CD14-positive monocyte (primary cell): ENCODE data around the gene CCDC149. TPM values are rescaled to one million over a fixed set of nuclear protein-coding genes. Genes with fewer than 3 reads are reported as not detected.
"Not testable (repeated sequence)": the region's sequence is repeated elsewhere in the genome, so short reads cannot be mapped to it uniquely, and the experiment has no call there.

Experiments
- DNase-seq, 3 donors: peaks; one replicate each; pipeline ENCODE4 v3.0.0-alpha.2; 2011 to 2022
- H2AFZ ChIP-seq: 2 replicates; pipeline ENCODE4 v1.6.0; 2012; ENCODE audit warnings: mild to moderate bottlenecking, low read depth, low read length, inconsistent platforms; ENCODE audit not compliant: insufficient read depth, poor library complexity, severe bottlenecking
- H3K27ac ChIP-seq, 2 donors: 1 replicate in 1 of 2; 2 replicates in 1 of 2; pipeline ENCODE4 v1.5.1; 2012 to 2013; ENCODE audit warnings: low read length in 2 of 2, control low read depth in 1 of 2, inconsistent platforms in 1 of 2, low read depth in 1 of 2, mild to moderate bottlenecking in 1 of 2
- H3K27me3 ChIP-seq, 2 donors: one replicate each; pipeline versions ENCODE4 v1.6.0 to v1.6.1; 2011 to 2013; ENCODE audit warnings: low read length in 2 of 2; ENCODE audit not compliant: control insufficient read depth in 2 of 2, insufficient read depth in 2 of 2
- H3K36me3 ChIP-seq, 2 donors: replicated peaks in 1 of 2; 1 replicate in 1 of 2; 2 replicates in 1 of 2; pipeline versions ENCODE4 v1.5.1 to v1.6.1; 2012 to 2013; ENCODE audit warnings: low read length in 2 of 2, control low read depth in 1 of 2, inconsistent platforms in 1 of 2, mild to moderate bottlenecking in 1 of 2; ENCODE audit not compliant: insufficient read depth in 2 of 2, control insufficient read depth in 1 of 2
- H3K4me1 ChIP-seq, 2 donors: 1 replicate in 1 of 2; 2 replicates in 1 of 2; pipeline versions ENCODE4 v1.5.1 to v1.6.1; 2012 to 2013; ENCODE audit warnings: low read length in 2 of 2, control low read depth in 1 of 2, inconsistent platforms in 1 of 2, mild to moderate bottlenecking in 1 of 2, moderate library complexity in 1 of 2; ENCODE audit not compliant: insufficient read depth in 2 of 2, control insufficient read depth in 1 of 2
- H3K4me2 ChIP-seq: replicated peaks from 2 replicates; pipeline ENCODE3; 2012; ENCODE audit warnings: low read length, moderate library complexity, mild to moderate bottlenecking; ENCODE audit not compliant: poor library complexity, severe bottlenecking; ENCODE audit errors: extremely low read depth
- H3K4me3 ChIP-seq, 3 experiments: fragments of 200-600 bp in 1 of 3; sonication (generic) in 1 of 3; replicated peaks in 1 of 3; 1 replicate in 2 of 3; 2 replicates in 1 of 3; pipeline ENCODE4 v1.5.1; 2011 to 2013; ENCODE audit warnings: low read length in 3 of 3, mild to moderate bottlenecking in 3 of 3, control low read depth in 2 of 3, low read depth in 2 of 3, inconsistent platforms in 1 of 3, moderate library complexity in 1 of 3
- H3K79me2 ChIP-seq: 2 replicates; pipeline ENCODE4 v1.6.0; 2012; ENCODE audit warnings: mild to moderate bottlenecking, control low read depth, inconsistent platforms, low read length, moderate library complexity; ENCODE audit not compliant: insufficient read depth
- H3K9ac ChIP-seq: 2 replicates; pipeline ENCODE4 v1.6.0; 2017; ENCODE audit warnings: low read length, mild to moderate bottlenecking; ENCODE audit not compliant: insufficient read depth, poor library complexity, severe bottlenecking
- H3K9me3 ChIP-seq, 2 donors: replicated peaks in 1 of 2; 1 replicate in 1 of 2; 2 replicates in 1 of 2; pipeline versions ENCODE4 v1.5.1 to v1.6.1; 2012 to 2013; ENCODE audit warnings: low read length in 2 of 2, control low read depth in 1 of 2; ENCODE audit not compliant: control insufficient read depth in 1 of 2, insufficient read depth in 1 of 2
- H4K20me1 ChIP-seq: 2 replicates; pipeline ENCODE4 v1.6.0; 2012; ENCODE audit warnings: mild to moderate bottlenecking, low read length, control low read depth, moderate library complexity; ENCODE audit not compliant: insufficient read depth
- H3K27ac Mint-ChIP-seq, 7 donors: one replicate each; pipeline ENCODE4 v1.8.0; 2020; ENCODE audit warnings: mild to moderate bottlenecking in 7 of 7, mixed read lengths in 7 of 7, moderate library complexity in 6 of 7, inconsistent platforms in 2 of 7
- H3K27me3 Mint-ChIP-seq, 3 donors: one replicate each; pipeline ENCODE4 v1.8.0; 2021 to 2022; ENCODE audit warnings: low read depth in 3 of 3, mild to moderate bottlenecking in 3 of 3, mixed read lengths in 3 of 3, moderate library complexity in 3 of 3, inconsistent platforms in 1 of 3
- H3K36me3 Mint-ChIP-seq, 2 donors: one replicate each; pipeline ENCODE4 v1.8.0; 2020; ENCODE audit warnings: mixed read lengths in 2 of 2, inconsistent platforms in 1 of 2, mild to moderate bottlenecking in 1 of 2
- H3K4me1 Mint-ChIP-seq: one replicate; pipeline ENCODE4 v1.8.0; 2020; ENCODE audit warnings: mild to moderate bottlenecking, mixed read lengths
- H3K4me3 Mint-ChIP-seq, 2 donors: one replicate each; pipeline ENCODE4 v1.8.0; 2020; ENCODE audit warnings: mild to moderate bottlenecking in 2 of 2, mixed read lengths in 2 of 2, moderate library complexity in 1 of 2
- H3K9me3 Mint-ChIP-seq, 7 donors: one replicate each; pipeline ENCODE4 v1.8.0; 2020 to 2022; ENCODE audit warnings: mixed read lengths in 7 of 7, mild to moderate bottlenecking in 6 of 7, moderate library complexity in 6 of 7, inconsistent platforms in 2 of 7
- WGBS: methylation state at CpG from one replicate; pipeline ENCODE4 v1.1.5; 2013; ENCODE audit warnings: missing lambda C conversion rate; ENCODE audit not compliant: insufficient coverage; 5-methylcytosine and 5-hydroxymethylcytosine counted together
- intact Hi-C, 2 donors: fragments of 100-400 bp; cut with micrococcal nuclease; formaldehyde crosslinking; loops; one replicate each; pipeline versions ENCODE4 v1.15.0 to v1.15.1; 2023
- polyA plus RNA-seq, 3 donors: library from polyadenylated mRNA; depleted of rRNA in 1 of 3; unstranded in 2 of 3; stranded (reverse) in 1 of 3; fragments of 300-500 nt in 2 of 3; fragments of >200 nt in 1 of 3; fragmentation: Illumina TruSeq in 2 of 3; gene quantifications; 1 replicate in 2 of 3; 2 replicates in 1 of 3; pipeline ENCODE4 v1.2.3, GENCODE V29; 2012 to 2021
- TF ChIP-seq, protein P1 (sequence below): fragments of 200-600 bp; IDR thresholded peaks from one replicate; pipeline ENCODE4 v1.8.0; 2022; ENCODE audit warnings: antibody characterized with exemption, mild to moderate bottlenecking

Gene CCDC149
- polyA plus RNA-seq, 3 donors, result 5.5 to 15.8 (median 14.9) TPM

DNA sequence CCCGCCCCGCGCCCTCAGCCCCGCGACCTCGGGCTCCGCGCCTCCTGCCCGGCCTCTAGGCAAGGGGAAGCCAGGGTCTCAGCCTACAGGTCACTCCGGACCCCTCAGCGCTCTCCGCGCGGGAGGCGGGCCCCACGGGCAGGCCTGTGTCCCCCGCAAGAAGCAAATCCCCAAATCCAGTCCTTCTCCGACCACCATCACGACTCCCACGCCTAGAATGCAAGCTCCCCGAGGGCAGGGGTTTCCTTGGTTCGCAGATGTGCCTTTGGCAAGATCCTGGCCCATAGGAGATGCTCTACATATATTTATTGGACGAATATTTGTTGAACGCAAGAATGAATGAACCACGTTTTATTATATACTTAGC lies 260 bp upstream of the CCDC149 start:
- TF ChIP-seq, protein P1, sequence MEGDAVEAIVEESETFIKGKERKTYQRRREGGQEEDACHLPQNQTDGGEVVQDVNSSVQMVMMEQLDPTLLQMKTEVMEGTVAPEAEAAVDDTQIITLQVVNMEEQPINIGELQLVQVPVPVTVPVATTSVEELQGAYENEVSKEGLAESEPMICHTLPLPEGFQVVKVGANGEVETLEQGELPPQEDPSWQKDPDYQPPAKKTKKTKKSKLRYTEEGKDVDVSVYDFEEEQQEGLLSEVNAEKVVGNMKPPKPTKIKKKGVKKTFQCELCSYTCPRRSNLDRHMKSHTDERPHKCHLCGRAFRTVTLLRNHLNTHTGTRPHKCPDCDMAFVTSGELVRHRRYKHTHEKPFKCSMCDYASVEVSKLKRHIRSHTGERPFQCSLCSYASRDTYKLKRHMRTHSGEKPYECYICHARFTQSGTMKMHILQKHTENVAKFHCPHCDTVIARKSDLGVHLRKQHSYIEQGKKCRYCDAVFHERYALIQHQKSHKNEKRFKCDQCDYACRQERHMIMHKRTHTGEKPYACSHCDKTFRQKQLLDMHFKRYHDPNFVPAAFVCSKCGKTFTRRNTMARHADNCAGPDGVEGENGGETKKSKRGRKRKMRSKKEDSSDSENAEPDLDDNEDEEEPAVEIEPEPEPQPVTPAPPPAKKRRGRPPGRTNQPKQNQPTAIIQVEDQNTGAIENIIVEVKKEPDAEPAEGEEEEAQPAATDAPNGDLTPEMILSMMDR, result no peak
- Histone ChIP-seq H3K27ac (peak overlapping the region; percentile 14 to 73), H3K4me3 (peak overlapping the region; percentile 49 to 87 (median 79)), H3K79me2 (no peaks in the 10 kb centered on the region), H3K4me2 (peak overlapping the region; percentile 85), H3K36me3 (peaks cover 17 to 28% of the 10 kb centered on the region in 2 donors), H3K9me3 (peaks cover 8 to 15% of the 10 kb centered on the region in 2 donors), H3K27me3 (no peaks in the 10 kb centered on the region), H2AFZ (peak overlapping the region; percentile 97), H4K20me1 (no peaks in the 10 kb centered on the region), H3K9ac (peak overlapping the region; percentile 65), H3K4me1 (peaks cover 19 to 20% of the 10 kb centered on the region in 2 donors)
- intact Hi-C loops, result loop anchor here (5.0 to 10.0 kb wide), 2 partner anchors 62 to 69 kb away; no protein-coding TSS in a partner anchor
- DNase-seq, result no peak
- Mint-ChIP-seq H3K4me3 (peak overlapping the region; percentile 86 to 89), H3K9me3 (peaks cover 7 to 22% (median 11%) of the 10 kb centered on the region in 7 donors), H3K36me3 (peaks cover 28 to 30% of the 10 kb centered on the region in 2 donors), H3K27ac (peak overlapping the region in 6 of 7 donors; percentile 62 to 93 (median 80)), H3K4me1 (peaks cover 25% of the 10 kb centered on the region), H3K27me3 (peaks cover 0 to 4% (median 2%) of the 10 kb centered on the region in 3 donors)
- WGBS, result 0% methylated on average over 17 of the region's 25 CpGs

DNA sequence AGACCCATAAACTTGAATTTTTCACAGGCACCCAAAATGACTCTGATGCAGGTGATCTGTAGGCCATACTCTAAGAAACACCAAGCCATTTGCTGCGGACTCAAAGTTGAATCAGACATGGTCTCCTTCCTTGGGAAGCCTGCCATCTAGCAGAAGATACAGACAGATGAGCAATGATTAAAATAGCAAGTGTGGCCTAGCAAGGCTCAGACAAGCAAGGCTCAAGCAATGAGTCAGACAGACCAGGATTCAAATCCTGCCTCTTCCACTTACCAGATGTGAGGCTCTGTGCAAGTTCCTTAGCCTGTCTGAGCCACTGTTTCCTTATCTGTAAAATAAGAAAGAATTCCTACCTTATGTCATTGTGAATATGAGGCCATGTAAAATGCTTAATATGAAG lies 2.3 kb downstream of the CCDC149 start:
- Histone ChIP-seq H3K4me1 (peaks cover 19 to 20% of the 10 kb centered on the region in 2 donors), H3K9me3 (peaks cover 8 to 15% of the 10 kb centered on the region in 2 donors), H3K79me2 (no peaks in the 10 kb centered on the region), H3K4me3 (no peak overlapping the region), H4K20me1 (no peaks in the 10 kb centered on the region), H3K27me3 (no peaks in the 10 kb centered on the region), H3K27ac (no peak overlapping the region), H3K36me3 (peaks cover 20 to 43% of the 10 kb centered on the region in 2 donors), H3K4me2 (no peak overlapping the region), H2AFZ (no peak overlapping the region), H3K9ac (no peak overlapping the region)
- Mint-ChIP-seq H3K4me1 (peaks cover 25% of the 10 kb centered on the region), H3K27me3 (peaks cover 0 to 4% (median 3%) of the 10 kb centered on the region in 3 donors), H3K4me3 (no peak overlapping the region), H3K27ac (no peak overlapping the region), H3K9me3 (peaks cover 7 to 15% (median 11%) of the 10 kb centered on the region in 7 donors), H3K36me3 (peaks cover 46 to 48% of the 10 kb centered on the region in 2 donors)
- WGBS, result 100% methylated on average over 1 of the region's 1 CpG
- intact Hi-C loops, result loop anchor here (5.0 to 10.0 kb wide), 2 partner anchors 64 to 72 kb away; no protein-coding TSS in a partner anchor
- TF ChIP-seq, protein P1, result no peak
- no peak for DNase-seq

DNA sequence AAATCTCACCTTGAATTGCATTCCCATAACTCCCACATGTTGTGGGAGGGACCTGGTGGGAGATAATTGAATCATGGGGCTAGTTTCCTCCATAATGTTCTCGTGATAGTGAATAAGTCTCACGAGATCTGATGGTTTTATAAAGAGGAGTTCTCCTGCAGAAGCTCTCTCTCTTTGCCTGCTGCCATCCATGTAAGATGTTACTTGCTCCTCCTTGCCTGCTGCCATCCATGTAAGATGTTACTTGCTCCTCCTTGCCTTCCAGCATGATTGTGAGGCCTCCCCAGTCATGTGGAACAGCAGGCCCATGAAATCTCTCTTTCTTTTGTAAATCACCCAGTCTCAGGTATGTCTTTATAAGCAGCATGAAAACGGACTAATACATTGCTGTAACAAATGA lies 3.2 kb downstream of the CCDC149 start:
- H3K9me3 ChIP-seq, result peaks cover 8 to 15% of the 10 kb centered on the region in 2 donors
- no CpG with 5 or more reads among the region's 3 CpGs for WGBS
- peaks cover 25% of the 10 kb centered on the region for H3K4me1 Mint-ChIP-seq
- intact Hi-C loops, result loop anchor here (5.0 to 10.0 kb wide), 3 partner anchors 65 to 335 kb away; no protein-coding TSS in a partner anchor
- not testable (repeated sequence) for H3K27ac Mint-ChIP-seq, H3K4me3 Mint-ChIP-seq, H4K20me1 ChIP-seq, H3K27ac ChIP-seq, H3K27me3 ChIP-seq, H3K4me2 ChIP-seq, H3K27me3 Mint-ChIP-seq, H3K9ac ChIP-seq, H3K79me2 ChIP-seq, H2AFZ ChIP-seq, DNase-seq, H3K4me3 ChIP-seq
- peaks cover 19 to 20% of the 10 kb centered on the region in 2 donors for H3K4me1 ChIP-seq
- H3K36me3 Mint-ChIP-seq, result peaks cover 46 to 48% of the 10 kb centered on the region in 2 donors
- H3K36me3 ChIP-seq, result peaks cover 20 to 43% of the 10 kb centered on the region in 2 donors
- H3K9me3 Mint-ChIP-seq, result peaks cover 7 to 15% (median 11%) of the 10 kb centered on the region in 7 donors
